ENCODE results near the gene RAD51B. TPM values are rescaled to one million over a fixed set of nuclear protein-coding genes. Genes with fewer than 3 reads are reported as not detected.
A peak's percentile ranks its signal among the peaks of the same experiment; 100 is the strongest.

Gene RAD51B
- total and polyA plus RNA-seq, 7 donors: 2.4 to 24.4 (median 7.1) TPM

DNA sequence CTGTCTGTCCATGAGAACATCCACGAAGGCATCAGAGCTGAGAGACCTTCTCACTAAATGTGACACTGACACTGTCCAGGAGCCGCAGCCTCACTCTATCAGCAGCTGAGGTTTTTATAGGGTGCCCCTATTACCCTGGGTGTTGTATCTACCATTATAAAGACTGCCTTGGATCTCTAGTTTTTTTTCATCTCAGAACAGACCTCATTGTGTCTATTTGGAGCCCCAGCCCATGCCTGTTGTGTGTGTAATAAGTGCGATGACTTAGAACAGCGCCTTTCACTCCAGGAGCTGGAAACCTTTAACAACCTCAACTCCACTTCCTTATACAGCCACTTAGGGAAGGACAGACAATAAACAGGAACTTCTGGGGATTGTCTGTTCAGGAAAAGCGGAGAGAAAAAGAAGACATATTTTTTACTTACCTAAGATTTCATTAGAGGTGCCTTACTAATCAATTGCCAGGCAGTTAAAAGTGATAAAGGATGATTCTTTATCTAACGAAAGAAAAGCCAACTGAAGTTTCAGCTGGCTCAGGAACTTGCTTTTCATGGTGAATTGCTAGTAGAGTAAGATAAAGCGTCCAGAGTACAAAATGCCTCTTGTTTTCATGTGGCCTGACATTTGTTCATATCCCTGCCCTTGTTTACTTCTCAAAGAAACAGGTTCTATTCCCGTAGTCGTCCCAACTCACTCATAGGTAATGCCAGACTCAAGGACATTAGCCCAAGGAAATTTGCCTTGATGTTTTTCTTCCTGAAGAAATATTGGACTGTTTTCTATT lies 420.6 kb downstream of the RAD51B start:
- Histone ChIP-seq H3K36me3 (no peaks in the 10 kb centered on the region), H3K9me3 (no peaks in the 10 kb centered on the region), H3K4me3 (no peak overlapping the region), H3K27ac (peak overlapping the region; percentile 5 to 90 (median 85)), H3K4me1 (peaks cover 0 to 87% (median 75%) of the 10 kb centered on the region in 4 donors), H3K27me3 (no peaks in the 10 kb centered on the region)
- intact Hi-C loops (cut with DNase I): loop anchor here (2.0 to 5.0 kb wide), 3 partner anchors 47 to 293 kb away; no protein-coding TSS in a partner anchor
- WGBS, 2 donors: 18 to 61% methylated on average over 9 of the region's 9 CpGs
- TF ChIP-seq EP300 (IDR thresholded peaks at IDR 0.05): peak; percentile 43 to 87 (median 48)
- no peak for TF ChIP-seq POLR2A (IDR thresholded peaks at IDR 0.05)
- peak; percentile 86 to 97 (median 94) for TF ChIP-seq POLR2AphosphoS5 (IDR thresholded peaks at IDR 0.05)
- peak; percentile 88 for DNase-seq

GRCh38 chr14:68241862-68242487 lies 422.4 kb downstream of the RAD51B start:
- TF ChIP-seq POLR2AphosphoS5 (IDR thresholded peaks at IDR 0.05) (no peak), EP300 (IDR thresholded peaks at IDR 0.05) (no peak)
- TF ChIP-seq, protein P1, sequence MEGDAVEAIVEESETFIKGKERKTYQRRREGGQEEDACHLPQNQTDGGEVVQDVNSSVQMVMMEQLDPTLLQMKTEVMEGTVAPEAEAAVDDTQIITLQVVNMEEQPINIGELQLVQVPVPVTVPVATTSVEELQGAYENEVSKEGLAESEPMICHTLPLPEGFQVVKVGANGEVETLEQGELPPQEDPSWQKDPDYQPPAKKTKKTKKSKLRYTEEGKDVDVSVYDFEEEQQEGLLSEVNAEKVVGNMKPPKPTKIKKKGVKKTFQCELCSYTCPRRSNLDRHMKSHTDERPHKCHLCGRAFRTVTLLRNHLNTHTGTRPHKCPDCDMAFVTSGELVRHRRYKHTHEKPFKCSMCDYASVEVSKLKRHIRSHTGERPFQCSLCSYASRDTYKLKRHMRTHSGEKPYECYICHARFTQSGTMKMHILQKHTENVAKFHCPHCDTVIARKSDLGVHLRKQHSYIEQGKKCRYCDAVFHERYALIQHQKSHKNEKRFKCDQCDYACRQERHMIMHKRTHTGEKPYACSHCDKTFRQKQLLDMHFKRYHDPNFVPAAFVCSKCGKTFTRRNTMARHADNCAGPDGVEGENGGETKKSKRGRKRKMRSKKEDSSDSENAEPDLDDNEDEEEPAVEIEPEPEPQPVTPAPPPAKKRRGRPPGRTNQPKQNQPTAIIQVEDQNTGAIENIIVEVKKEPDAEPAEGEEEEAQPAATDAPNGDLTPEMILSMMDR (IDR thresholded peaks at IDR 0.05): no peak
- no peak for DNase-seq
- Histone ChIP-seq H3K27me3 (no peaks in the 10 kb centered on the region), H3K27ac (peak overlapping the region in 3 of 4 donors; percentile 81 to 90 (median 89)), H3K4me3 (no peak overlapping the region), H3K4me1 (peaks cover 0 to 96% (median 84%) of the 10 kb centered on the region in 4 donors), H3K9me3 (no peaks in the 10 kb centered on the region), H3K36me3 (no peaks in the 10 kb centered on the region)
- intact Hi-C loops (cut with DNase I): loop anchor here (2.0 to 5.0 kb wide), 3 partner anchors 49 to 545 kb away; no protein-coding TSS in a partner anchor
- 62 to 87% methylated on average over 6 of the region's 6 CpGs for WGBS, 2 donors

DNA sequence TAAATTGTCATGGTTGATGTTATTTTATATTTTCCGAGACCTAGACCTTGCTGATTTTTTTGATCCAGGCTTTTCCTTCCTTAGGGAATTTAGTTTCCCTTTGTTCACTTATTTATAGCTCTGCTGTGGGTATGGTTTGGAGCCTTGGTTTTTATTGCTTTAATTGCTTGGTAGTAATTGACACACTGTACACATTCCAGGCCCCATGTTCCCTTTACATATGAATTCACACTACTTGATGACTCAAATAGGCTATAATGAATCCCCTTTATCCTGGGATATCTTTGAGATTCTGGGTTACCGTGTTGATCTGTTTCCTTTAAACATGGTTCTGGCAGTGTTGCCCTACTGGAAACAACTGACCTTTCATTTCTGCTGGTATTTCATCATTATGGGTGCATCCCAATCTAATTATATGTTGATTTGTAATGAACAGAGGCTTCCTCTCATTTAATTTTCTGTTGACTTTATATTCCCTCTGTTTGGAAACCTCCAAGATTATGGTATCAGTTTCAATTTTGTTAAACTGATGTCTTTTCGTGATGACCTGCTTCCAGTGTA lies 424.0 kb downstream of the RAD51B start:
- no peaks in the 10 kb centered on the region for H3K27me3 ChIP-seq
- H3K4me3 ChIP-seq: no peak overlapping the region
- no peaks in the 10 kb centered on the region for H3K36me3 ChIP-seq
- no peak for DNase-seq
- intact Hi-C loops (cut with DNase I): loop anchor here (2.0 to 5.0 kb wide), 3 partner anchors 101 to 543 kb away; no protein-coding TSS in a partner anchor
- no peaks in the 10 kb centered on the region for H3K9me3 ChIP-seq
- H3K4me1 ChIP-seq: peaks cover 0 to 97% (median 91%) of the 10 kb centered on the region in 4 donors
- peak overlapping the region; percentile 81 to 90 (median 88) for H3K27ac ChIP-seq
- 34 to 63% methylated on average over 3 of the region's 3 CpGs for WGBS, 2 donors
- TF ChIP-seq, protein P1 (IDR thresholded peaks at IDR 0.05): no peak
- TF ChIP-seq POLR2A (IDR thresholded peaks at IDR 0.05): no peak
- no peak for TF ChIP-seq EP300 (IDR thresholded peaks at IDR 0.05)
- TF ChIP-seq POLR2AphosphoS5 (IDR thresholded peaks at IDR 0.05): no peak

DNA sequence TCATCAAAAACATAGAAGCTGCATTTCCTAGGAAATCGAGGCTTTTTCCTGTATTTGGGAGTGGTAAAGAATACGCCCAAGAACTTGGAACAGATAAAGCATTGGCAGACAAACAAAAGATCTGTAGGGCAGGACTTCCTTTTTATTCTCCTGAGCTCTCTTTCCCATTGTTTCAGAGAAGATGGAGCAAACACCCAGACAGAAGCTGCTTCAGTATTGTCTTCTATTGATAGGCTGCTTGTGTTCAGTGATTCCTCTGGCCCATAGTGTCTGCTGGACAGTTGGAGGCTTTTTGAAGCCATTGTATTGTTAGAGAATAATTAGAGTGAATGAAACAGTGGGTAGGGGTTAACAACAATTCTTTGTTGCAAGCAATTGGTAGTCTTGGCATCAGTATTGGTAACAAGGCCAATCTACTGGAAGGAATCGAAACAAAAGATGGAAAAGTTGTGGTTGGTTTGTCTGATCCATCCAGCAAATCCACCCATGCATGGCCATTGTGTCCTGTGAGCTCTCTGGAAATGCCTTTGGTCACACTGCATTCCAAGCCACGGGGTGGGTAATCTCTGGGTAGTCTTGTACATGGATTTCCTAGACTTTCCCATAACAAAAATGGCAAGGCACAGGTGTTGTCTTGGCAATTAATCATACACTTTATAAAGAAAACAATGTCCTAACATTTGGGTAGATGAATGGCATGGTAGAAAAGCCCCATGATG lies 424.8 kb downstream of the RAD51B start:
- Histone ChIP-seq H3K27me3 (no peaks in the 10 kb centered on the region), H3K36me3 (no peaks in the 10 kb centered on the region), H3K27ac (peak overlapping the region; percentile 81 to 90 (median 88)), H3K4me3 (no peak overlapping the region), H3K9me3 (no peaks in the 10 kb centered on the region), H3K4me1 (peaks cover 0 to 99% (median 94%) of the 10 kb centered on the region in 4 donors)
- 37 to 47% methylated on average over 4 of the region's 4 CpGs for WGBS, 2 donors
- no peak for DNase-seq
- intact Hi-C loops (cut with DNase I): loop anchor here (2.0 to 5.0 kb wide), 2 partner anchors 102 to 300 kb away; no protein-coding TSS in a partner anchor
- TF ChIP-seq POLR2A (IDR thresholded peaks at IDR 0.05): no peak
- TF ChIP-seq EP300 (IDR thresholded peaks at IDR 0.05): no peak
- TF ChIP-seq, protein P1 (IDR thresholded peaks at IDR 0.05): no peak
- TF ChIP-seq POLR2AphosphoS5 (IDR thresholded peaks at IDR 0.05): no peak
